Pancreas (tissue), 10 donors: Measurements from ENCODE around the gene PSMC3IP. TPM values are rescaled to one million over a fixed set of nuclear protein-coding genes. Genes with fewer than 3 reads are reported as not detected.
"Not testable (repeated sequence)": the region's sequence is repeated elsewhere in the genome, so short reads cannot be mapped to it uniquely, and the experiment has no call there.

Source experiments
- ATAC-seq, 4 donors: fragments of 200-7000 bp; cut with Tn5 transposase; one replicate each; pipeline versions ENCODE4 v1.8.0 to v1.9.1; 2020; ENCODE audit warnings: mild to moderate bottlenecking in 4 of 4, moderate library complexity in 4 of 4
- DNase-seq, 6 donors: peaks; one replicate each; pipeline ENCODE4 v3.0.0-alpha.2; 2020
- FAIRE-seq: peaks from 2 replicates; lab custom pipeline; 2012; peaks lifted over from hg19 to GRCh38; lab: Jason Lieb, UNC
- H3K27ac ChIP-seq, 4 donors: fragments of 200-600 bp; sonication (generic); 1 replicate in 3 of 4; 2 replicates in 1 of 4; pipeline versions ENCODE4 v1.5.0 to v1.8.0; 2020
- H3K27me3 ChIP-seq, 4 donors: fragments of 200-600 bp; one replicate each; pipeline ENCODE4 v1.8.0; 2021
- H3K36me3 ChIP-seq, 3 donors: fragments of 200-600 bp; sonication (generic) in 1 of 3; one replicate each; pipeline versions ENCODE4 v1.5.0 to v1.8.0; 2020 to 2021
- H3K4me1 ChIP-seq, 3 donors: fragments of 200-600 bp; one replicate each; pipeline ENCODE4 v1.8.0; 2021
- H3K4me3 ChIP-seq, 4 donors: fragments of 200-600 bp; sonication (generic) in 2 of 4; one replicate each; pipeline versions ENCODE4 v1.5.0 to v1.8.0; 2020 to 2021
- H3K9me3 ChIP-seq, 4 donors: fragments of 200-600 bp; one replicate each; pipeline ENCODE4 v1.8.0; 2021
- WGBS, 2 donors: extraction: QIAGEN DNeasy Blood & Tissue Kit; methylation state at CpG; one replicate each; pipeline ENCODE4 v1.1.7; 2013; 5-methylcytosine and 5-hydroxymethylcytosine counted together
- intact Hi-C, 3 donors: fragments of 100-400 bp; cut with DNase I; formaldehyde crosslinking; loops; one replicate each; pipeline versions ENCODE4 v1.11.1 to v1.14.2; 2022
- polyA plus RNA-seq, 2 donors: library from polyadenylated mRNA; stranded (reverse); fragments of 200-250 nt; gene quantifications; one replicate each; pipeline ENCODE4 v1.2.3, GENCODE V29; 2013
- total RNA-seq, 6 donors: library from RNA; stranded (reverse); fragmentation: NEBNext Ultra II Directional in 4 of 6; extraction: Animal tissue kit (Norgen Biotek cat#: 25700) in 4 of 6; gene quantifications; one replicate each; pipeline versions ENCODE4 v1.2.1 to v1.2.4, GENCODE V29; 2021 to 2023
- TF ChIP-seq, protein P1 (sequence below), 4 donors: fragments of 200-600 bp; sonication (generic) in 3 of 4; IDR thresholded peaks; one replicate each; pipeline versions ENCODE4 v1.5.0 to v1.8.0; 2021; ENCODE audit warnings: antibody characterized with exemption in 4 of 4
- donor health status: healthy with polysubstance abuse.
- donor health status: DM: no; HTN: no; CAD: no; lungs with moderate emphysema.
- donor health status: DM: no; HTN: no; CAD: no.
- donor health status: control.
- donor health status: control.
- donor health status: Bipolar disorder and iron deficiency.
- donor health status: DM: yes; HTN: yes; CAD: no.
- donor health status: DM: no; HTN: no; CAD: no.
- donor health status: DM: no; HTN: no; CAD: no.
- donor health status: DM: yes; HTN: yes; CAD: no.

Gene PSMC3IP
- total and polyA plus RNA-seq, 8 donors, result 1.0 to 7.0 (median 2.4) TPM

DNA sequence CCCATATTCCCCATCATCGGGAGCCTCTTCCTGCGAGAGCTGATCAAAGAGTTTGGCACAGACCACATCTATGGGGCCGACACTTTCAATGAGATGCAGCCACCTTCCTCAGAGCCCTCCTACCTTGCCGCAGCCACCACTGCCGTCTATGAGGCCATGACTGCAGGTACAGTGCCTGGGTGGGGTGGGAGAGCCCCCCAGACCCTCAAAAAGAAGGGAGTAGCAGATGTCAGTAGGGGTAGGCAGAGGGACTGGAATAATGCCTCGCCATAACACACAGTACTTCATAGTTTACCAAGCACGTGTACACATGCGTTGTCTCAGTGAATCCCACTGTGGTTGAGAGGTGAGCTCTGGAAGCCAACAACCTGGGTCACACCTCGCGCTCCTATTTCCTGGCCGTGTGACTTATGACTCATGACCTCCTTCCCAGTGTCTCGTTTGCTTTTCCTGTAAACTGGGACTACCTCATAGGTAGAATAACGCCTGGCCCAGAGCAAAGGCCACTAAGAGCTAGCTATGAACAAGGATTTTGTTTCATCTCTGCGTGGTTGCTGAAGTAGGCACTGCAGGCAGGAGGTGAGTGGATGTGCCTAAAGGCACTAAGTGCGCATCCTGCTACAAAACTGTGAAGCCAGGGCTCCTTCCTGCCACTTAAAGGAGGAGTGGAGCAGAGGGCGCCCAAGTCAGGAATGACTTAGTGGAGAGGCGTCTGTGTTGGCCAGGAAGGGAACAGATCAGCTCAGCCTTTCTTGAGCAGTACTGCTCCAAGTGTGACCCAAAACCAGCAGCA, 36.3 kb downstream of the PSMC3IP start:
- Histone ChIP-seq H3K36me3 (peaks cover 0 to 4% (median 0%) of the 10 kb centered on the region in 3 donors), H3K27ac (peak overlapping the region in 1 of 4 donors; percentile 13), H3K4me3 (no peak overlapping the region), H3K9me3 (no peaks in the 10 kb centered on the region), H3K27me3 (no peaks in the 10 kb centered on the region), H3K4me1 (peaks cover 0 to 8% (median 5%) of the 10 kb centered on the region in 3 donors)
- intact Hi-C loops, result no loop called here
- WGBS, 2 donors, result 85 to 87% methylated on average over 17 of the region's 17 CpGs
- FAIRE-seq (no peak), DNase-seq (peak in 1 of 6 donors; percentile 20), ATAC-seq (no peak)
- TF ChIP-seq, protein P1, sequence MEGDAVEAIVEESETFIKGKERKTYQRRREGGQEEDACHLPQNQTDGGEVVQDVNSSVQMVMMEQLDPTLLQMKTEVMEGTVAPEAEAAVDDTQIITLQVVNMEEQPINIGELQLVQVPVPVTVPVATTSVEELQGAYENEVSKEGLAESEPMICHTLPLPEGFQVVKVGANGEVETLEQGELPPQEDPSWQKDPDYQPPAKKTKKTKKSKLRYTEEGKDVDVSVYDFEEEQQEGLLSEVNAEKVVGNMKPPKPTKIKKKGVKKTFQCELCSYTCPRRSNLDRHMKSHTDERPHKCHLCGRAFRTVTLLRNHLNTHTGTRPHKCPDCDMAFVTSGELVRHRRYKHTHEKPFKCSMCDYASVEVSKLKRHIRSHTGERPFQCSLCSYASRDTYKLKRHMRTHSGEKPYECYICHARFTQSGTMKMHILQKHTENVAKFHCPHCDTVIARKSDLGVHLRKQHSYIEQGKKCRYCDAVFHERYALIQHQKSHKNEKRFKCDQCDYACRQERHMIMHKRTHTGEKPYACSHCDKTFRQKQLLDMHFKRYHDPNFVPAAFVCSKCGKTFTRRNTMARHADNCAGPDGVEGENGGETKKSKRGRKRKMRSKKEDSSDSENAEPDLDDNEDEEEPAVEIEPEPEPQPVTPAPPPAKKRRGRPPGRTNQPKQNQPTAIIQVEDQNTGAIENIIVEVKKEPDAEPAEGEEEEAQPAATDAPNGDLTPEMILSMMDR (IDR thresholded peaks at IDR 0.05), result no peak

DNA sequence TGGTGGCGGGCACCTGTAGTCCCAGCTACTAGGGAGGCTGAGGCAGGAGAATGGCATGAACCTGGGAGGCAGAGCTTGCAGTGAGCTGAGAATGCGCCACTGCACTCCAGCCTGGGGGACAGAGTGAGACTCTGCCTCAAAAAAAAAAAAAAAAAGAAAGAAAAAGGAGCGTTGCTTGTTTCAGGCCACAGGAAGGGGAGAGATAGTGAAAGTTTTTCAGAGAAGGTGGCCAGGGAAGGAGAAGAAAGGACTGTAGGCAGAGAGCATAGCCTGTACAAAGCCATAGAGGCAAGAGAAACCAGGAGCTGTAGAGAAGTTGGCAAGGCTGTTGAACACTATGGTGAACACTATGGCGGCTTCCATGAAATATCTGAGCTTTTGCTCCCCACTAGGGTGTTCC, 37.0 kb downstream of the PSMC3IP start:
- intact Hi-C loops, H3K36me3 ChIP-seq, FAIRE-seq, H3K4me1 ChIP-seq, DNase-seq, H3K27ac ChIP-seq, H3K27me3 ChIP-seq, ATAC-seq, H3K4me3 ChIP-seq, H3K9me3 ChIP-seq: not testable (repeated sequence)
- WGBS, 2 donors, result 92% methylated on average over 4 of the region's 4 CpGs

GRCh38 chr17:42538482-42538881, 39.0 kb downstream of the PSMC3IP start:
- no peak for DNase-seq
- no peak for ATAC-seq
- Histone ChIP-seq H3K4me3 (no peak overlapping the region), H3K27ac (no peak overlapping the region), H3K27me3 (no peaks in the 10 kb centered on the region), H3K36me3 (peaks cover 0 to 4% (median 0%) of the 10 kb centered on the region in 3 donors), H3K4me1 (peaks cover 7 to 13% (median 9%) of the 10 kb centered on the region in 3 donors), H3K9me3 (no peaks in the 10 kb centered on the region)
- TF ChIP-seq, protein P1 (IDR thresholded peaks at IDR 0.05), result no peak
- FAIRE-seq, result no peak
- intact Hi-C loops, result no loop called here
- 92 to 95% methylated on average over 14 of the region's 14 CpGs for WGBS, 2 donors

DNA sequence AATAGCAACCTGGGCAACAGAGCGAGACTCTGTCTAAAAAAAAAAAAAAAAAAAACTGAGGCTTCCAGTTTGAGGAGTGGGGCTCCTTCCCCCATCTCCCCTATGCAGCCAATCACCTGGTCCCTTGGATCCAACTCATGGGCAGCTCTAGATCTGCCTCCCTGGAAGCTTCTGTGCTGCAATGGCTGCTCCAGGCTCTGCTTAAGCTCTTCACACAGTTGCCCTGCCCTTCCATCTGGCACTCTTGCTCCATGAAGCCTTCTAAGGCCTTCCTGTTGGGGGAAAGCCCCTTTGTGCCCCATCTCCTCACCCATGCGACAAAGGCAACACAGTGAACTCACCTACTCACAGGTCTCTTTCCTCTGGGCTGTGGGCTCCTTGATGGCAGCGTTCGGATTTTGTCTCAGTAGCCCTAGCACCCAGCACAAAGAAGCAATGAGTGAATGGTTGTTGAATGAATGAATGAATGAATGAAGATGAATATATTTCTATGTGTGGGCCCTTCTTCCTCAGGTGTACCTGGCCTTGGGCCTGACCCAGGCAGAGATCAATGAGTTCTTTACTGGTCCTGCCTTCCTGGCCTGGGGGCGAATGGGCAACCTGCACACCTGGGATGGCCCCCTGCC, 39.6 kb downstream of the PSMC3IP start:
- no peak overlapping the region for H3K27ac ChIP-seq
- no peak for FAIRE-seq

More for the DNA sequence above, 39.6 kb downstream of the PSMC3IP start:
- Histone ChIP-seq H3K4me3 (no peak overlapping the region), H3K9me3 (no peaks in the 10 kb centered on the region), H3K27me3 (no peaks in the 10 kb centered on the region), H3K4me1 (peaks cover 7 to 13% (median 9%) of the 10 kb centered on the region in 3 donors), H3K36me3 (no peaks in the 10 kb centered on the region)
- intact Hi-C loops, result no loop called here
- 94 to 95% methylated on average over 5 of the region's 5 CpGs for WGBS, 2 donors
- TF ChIP-seq, protein P1 (IDR thresholded peaks at IDR 0.05), result no peak
- ATAC-seq (no peak), DNase-seq (peak in 1 of 6 donors; percentile 24)
